Measurements from ENCODE around the gene CMC4. TPM values are rescaled to one million over a fixed set of nuclear protein-coding genes. Genes with fewer than 3 reads are reported as not detected.
A peak's percentile ranks its signal among the peaks of the same experiment; 100 is the strongest.

CMC4 gene
- polyA plus RNA-seq, 2 of the 4 experiments (the other 2 are of a cell fraction) = 15.1 to 16.9 TPM

DNA sequence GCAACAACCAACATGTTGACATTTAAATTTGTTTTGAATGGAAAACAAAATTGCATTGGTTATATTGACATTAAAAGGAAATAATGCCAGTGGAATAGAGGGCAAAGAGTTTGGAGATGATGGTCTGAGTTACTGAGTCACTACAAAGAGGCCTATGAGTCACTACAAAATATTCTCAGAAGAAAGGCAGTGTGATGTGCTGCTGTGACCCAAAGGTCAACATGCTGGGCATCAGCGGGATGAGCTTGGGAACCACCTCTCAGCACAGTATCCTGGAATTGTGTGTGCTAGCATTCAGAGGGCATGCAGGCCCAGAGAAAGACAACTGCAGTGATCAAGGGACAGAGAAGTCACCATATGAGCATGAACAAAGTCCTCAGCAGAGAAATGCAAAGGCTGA lies 2.8 kb downstream of the CMC4 start:
- FAIRE-seq (peak; percentile 7), DNase-seq (ENCODE audit: low read depth in 1 of 2, low spot score in 1 of 2) (peak; percentile 41 to 60), ATAC-seq (peak; percentile 40 to 49; a peak in 5 of 6 replicates)
- peak overlapping the region; percentile 93 to 98; a peak in 5 of 6 replicates for H3K27ac ChIP-seq
- no peak for TF ChIP-seq E2F6 (IDR thresholded peaks at IDR 0.05; ENCODE audit: borderline replicate concordance, low read depth)
- TF ChIP-seq HEYL (CRISPR knock-in tag; IDR thresholded peaks at IDR 0.05) = no peak
- no peak for TF ChIP-seq CBX8 (IDR thresholded peaks at IDR 0.05)
- TF ChIP-seq, protein P1, sequence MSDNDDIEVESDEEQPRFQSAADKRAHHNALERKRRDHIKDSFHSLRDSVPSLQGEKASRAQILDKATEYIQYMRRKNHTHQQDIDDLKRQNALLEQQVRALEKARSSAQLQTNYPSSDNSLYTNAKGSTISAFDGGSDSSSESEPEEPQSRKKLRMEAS (IDR thresholded peaks at IDR 0.05) = peak; percentile 36; the same call in 1 of the 2 replicates
- no peak for TF ChIP-seq JUN (IDR thresholded peaks at IDR 0.05)
- peak; percentile 46; the same call in 1 of the 2 replicates for TF ChIP-seq FOSL2 (IDR thresholded peaks at IDR 0.05)
- peak; percentile 81 for TF ChIP-seq FOSL2 (CRISPR knock-in tag; IDR thresholded peaks at IDR 0.05)
- peak; percentile 44; the same call in 1 of the 2 replicates for TF ChIP-seq JUNB (IDR thresholded peaks at IDR 0.05)
- TF ChIP-seq NFE2L2 (conservative IDR thresholded peaks at IDR 0.05; ENCODE audit: low read length) = no peak
- no peaks in the 10 kb centered on the region for H3K9me3 ChIP-seq
- ChIA-PET CTCF (interaction anchor here (1.8 to 3.0 kb wide), 2 partner anchors 11 to 80 kb away, joined by 5 to 11 read pairs; no protein-coding TSS in a partner anchor), POLR2A (no interaction called here)
- H3K4me3 ChIP-seq = no peak overlapping the region
- WGBS (ENCODE audit: missing lambda C conversion rate) = 0% methylated on average over 1 of the region's 1 CpG
- peaks cover 63% of the 10 kb centered on the region for H3K4me1 ChIP-seq
- H3K4me2 ChIP-seq = peak overlapping the region; percentile 86

GRCh38 chrX:155065035-155065734 lies 5.8 kb downstream of the CMC4 start:
- H3K4me2 ChIP-seq = peak overlapping the region; percentile 63
- peaks cover 58% of the 10 kb centered on the region for H3K4me1 ChIP-seq
- H3K9me3 ChIP-seq = no peaks in the 10 kb centered on the region
- CTCF ChIA-PET = interaction anchor here (0.6 kb wide), 2 partner anchors 75 to 84 kb away, joined by 3 read pairs; no protein-coding TSS in a partner anchor
- peak; percentile 70 for FAIRE-seq
- peak overlapping the region; percentile 31 to 67; a peak in 5 of 6 replicates for H3K27ac ChIP-seq
- no peak overlapping the region for H3K4me3 ChIP-seq
- WGBS (ENCODE audit: missing lambda C conversion rate) = 71% methylated on average over 8 of the region's 8 CpGs
- POLR2A ChIA-PET = no interaction called here
- TF ChIP-seq, protein P2, sequence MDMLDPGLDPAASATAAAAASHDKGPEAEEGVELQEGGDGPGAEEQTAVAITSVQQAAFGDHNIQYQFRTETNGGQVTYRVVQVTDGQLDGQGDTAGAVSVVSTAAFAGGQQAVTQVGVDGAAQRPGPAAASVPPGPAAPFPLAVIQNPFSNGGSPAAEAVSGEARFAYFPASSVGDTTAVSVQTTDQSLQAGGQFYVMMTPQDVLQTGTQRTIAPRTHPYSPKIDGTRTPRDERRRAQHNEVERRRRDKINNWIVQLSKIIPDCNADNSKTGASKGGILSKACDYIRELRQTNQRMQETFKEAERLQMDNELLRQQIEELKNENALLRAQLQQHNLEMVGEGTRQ (IDR thresholded peaks at IDR 0.05) = no peak
- TF ChIP-seq MAFK (IDR thresholded peaks at IDR 0.05; ENCODE audit: partially characterized antibody) = no peak
- TF ChIP-seq RFX5 (IDR thresholded peaks at IDR 0.05) = no peak
- no peak for TF ChIP-seq EHMT2 (IDR thresholded peaks at IDR 0.05; ENCODE audit: low read depth)
- no peak for TF ChIP-seq FOSL2 (IDR thresholded peaks at IDR 0.05)
- TF ChIP-seq FOSL2 (CRISPR knock-in tag; IDR thresholded peaks at IDR 0.05) = 0 out of 2 replicates have a peak, but pooled peaks have one; percentile 6
- no peak for TF ChIP-seq RARB (CRISPR knock-in tag; IDR thresholded peaks at IDR 0.05)
- no peak for TF ChIP-seq NFE2L2 (conservative IDR thresholded peaks at IDR 0.05; ENCODE audit: low read length)
- TF ChIP-seq JUNB (IDR thresholded peaks at IDR 0.05) = no peak
- TF ChIP-seq CBX2 (IDR thresholded peaks at IDR 0.05; ENCODE audit: borderline replicate concordance, low read depth) = no peak
- TF ChIP-seq ATOH8 (CRISPR knock-in tag; IDR thresholded peaks at IDR 0.05; ENCODE audit: low read depth) = no peak
- TF ChIP-seq ZSCAN20 (CRISPR knock-in tag; IDR thresholded peaks at IDR 0.05) = no peak
- no peak for TF ChIP-seq MAZ (IDR thresholded peaks at IDR 0.05; ENCODE audit: borderline replicate concordance, low read depth, low read length)
- TF ChIP-seq CEBPB (IDR thresholded peaks at IDR 0.05) = peak in 1 of 2 experiments; percentile 44; a peak in 2 of 4 replicates
- no peak for TF ChIP-seq SMC3 (IDR thresholded peaks at IDR 0.05)
- no peak for TF ChIP-seq CTCF (IDR thresholded peaks at IDR 0.05)
- TF ChIP-seq REST (IDR thresholded peaks at IDR 0.05) = no peak
- ATAC-seq = peak; percentile 54 to 57; a peak in 3 of 6 replicates
- no peak for DNase-seq (ENCODE audit: low read depth in 1 of 2, low spot score in 1 of 2)

Measured in A549 (cell line).